Endothelial cell of umbilical vein (primary cell): ENCODE measurements around the gene DENND1A. TPM values are rescaled to one million over a fixed set of nuclear protein-coding genes. Genes with fewer than 3 reads are reported as not detected.

Experiments used
- BruUV-seq: library from RNA; stranded (reverse); fragments of 400-500 nt; replicated peaks from 2 replicates; lab custom pipeline; 2021; lab: Mats Ljungman, UMichigan
- CTCF ChIA-PET: fragments of 300-600, 350-600 bp; sonication (Branson Sonifier 250); formaldehyde crosslinking; loops from one replicate; lab custom pipeline; 2021; ENCODE audit warnings: antibody characterized with exemption, inconsistent platforms; lab: Charles Lee
- POLR2A ChIA-PET: fragments of 300-600, 350-600 bp; sonication (Branson Sonifier 250); formaldehyde crosslinking; loops from one replicate; lab custom pipeline; 2021; ENCODE audit warnings: antibody characterized with exemption, inconsistent platforms; lab: Charles Lee
- DNase-seq: peaks from one replicate; pipeline ENCODE4 v3.0.0-alpha.2; 2011; ENCODE audit warnings: low read depth, low spot score
- FAIRE-seq: peaks from 2 replicates; lab custom pipeline; 2011; peaks lifted over from hg19 to GRCh38; lab: Jason Lieb, UNC
- H2AFZ ChIP-seq: 2 replicates; pipeline ENCODE4 v1.6.0; 2012; ENCODE audit warnings: low read depth, low read length, control low read depth, inconsistent platforms
- H3K27ac ChIP-seq: 2 replicates; pipeline ENCODE4 v1.5.1; 2011; ENCODE audit warnings: low read depth, mild to moderate bottlenecking, control low read depth, low read length, moderate library complexity; ENCODE audit not compliant: insufficient read depth
- H3K27me3 ChIP-seq, 2 experiments: 2 replicates each; pipeline versions ENCODE4 v1.6.0 to v1.6.1; 2011; ENCODE audit warnings: low read length in 2 of 2, mixed read lengths in 1 of 2; ENCODE audit not compliant: control insufficient read depth in 2 of 2, insufficient read depth in 2 of 2
- H3K36me3 ChIP-seq, 2 experiments: 2 replicates in 1 of 2; 3 replicates in 1 of 2; pipeline ENCODE4 v1.5.1; 2011; ENCODE audit warnings: low read length in 2 of 2, mild to moderate bottlenecking in 1 of 2, moderate library complexity in 1 of 2; ENCODE audit not compliant: control insufficient read depth in 2 of 2, insufficient read depth in 2 of 2; ENCODE audit errors: extremely low read depth in 1 of 2
- H3K4me1 ChIP-seq: 3 replicates; pipeline ENCODE4 v1.5.1; 2011; ENCODE audit warnings: mild to moderate bottlenecking, low read length; ENCODE audit not compliant: control insufficient read depth, insufficient read depth; ENCODE audit errors: extremely low read depth
- H3K4me2 ChIP-seq: 2 replicates; pipeline ENCODE4 v1.6.1; 2011; ENCODE audit warnings: low read length, control low read depth, mixed read lengths; ENCODE audit not compliant: insufficient read depth
- H3K4me3 ChIP-seq, 3 experiments: fragments of 200-600 bp in 1 of 3; sonication (generic), shearing (Covaris generic) in 1 of 3; replicated peaks in 1 of 3; 2 replicates each; pipeline ENCODE4 v1.5.1; 2011 to 2016; ENCODE audit warnings: control low read depth in 3 of 3, low read length in 3 of 3, mild to moderate bottlenecking in 2 of 3, inconsistent platforms in 1 of 3, low read depth in 1 of 3, moderate library complexity in 1 of 3; ENCODE audit not compliant: insufficient read depth in 1 of 3
- H3K79me2 ChIP-seq: 2 replicates; pipeline ENCODE4 v1.6.0; 2012; ENCODE audit warnings: low read length, inconsistent platforms; ENCODE audit not compliant: control insufficient read depth, insufficient read depth
- H3K9ac ChIP-seq: replicated peaks from 2 replicates; pipeline ENCODE3; 2011; ENCODE audit warnings: low read length, control low read depth; ENCODE audit not compliant: insufficient read depth; ENCODE audit errors: extremely low read depth
- H3K9me1 ChIP-seq: replicated peaks from 3 replicates; pipeline ENCODE4 v1.6.0; 2011; ENCODE audit warnings: mild to moderate bottlenecking, low read length; ENCODE audit not compliant: control insufficient read depth, insufficient read depth; ENCODE audit errors: extremely low read depth
- H3K9me3 ChIP-seq: replicated peaks from 2 replicates; pipeline ENCODE4 v1.5.1; 2012; ENCODE audit warnings: low read length, inconsistent platforms; ENCODE audit not compliant: control insufficient read depth, insufficient read depth
- H4K20me1 ChIP-seq: replicated peaks from 2 replicates; pipeline ENCODE3; 2011; ENCODE audit warnings: mild to moderate bottlenecking, low read length; ENCODE audit not compliant: control insufficient read depth, insufficient read depth; ENCODE audit errors: extremely low read depth
- EZH2 ChIP-seq: IDR thresholded peaks from 2 replicates; pipeline ENCODE4 v1.6.1; 2012; ENCODE audit warnings: borderline replicate concordance, low read depth, mild to moderate bottlenecking, moderate library complexity, low read length, inconsistent platforms; ENCODE audit not compliant: severe bottlenecking
- FOS ChIP-seq: IDR thresholded peaks from 2 replicates; pipeline ENCODE4 v1.6.1; 2011; ENCODE audit warnings: mild to moderate bottlenecking, low read length, moderate library complexity, borderline replicate concordance; ENCODE audit not compliant: insufficient read depth
- GATA2 ChIP-seq: IDR thresholded peaks from 2 replicates; pipeline ENCODE4 v1.7.0; 2011; ENCODE audit warnings: low read depth, mild to moderate bottlenecking, moderate library complexity, mixed read lengths, low read length; ENCODE audit not compliant: insufficient read length, insufficient read depth
- JUN ChIP-seq: IDR thresholded peaks from 2 replicates; pipeline ENCODE4 v1.6.1; 2011; ENCODE audit warnings: borderline replicate concordance, low read depth; ENCODE audit not compliant: insufficient read length, insufficient read depth
- MYC ChIP-seq: IDR thresholded peaks from one replicate; pipeline ENCODE4 v1.6.1; 2011; ENCODE audit warnings: mild to moderate bottlenecking, low read depth, low read length
- POLR2A ChIP-seq: IDR thresholded peaks from 2 replicates; pipeline ENCODE4 v1.6.1; 2012; ENCODE audit warnings: low read depth, mild to moderate bottlenecking, control low read depth, low read length
- POLR2AphosphoS5 ChIP-seq: IDR thresholded peaks from 2 replicates; pipeline ENCODE4 v1.6.1; 2012; ENCODE audit warnings: low read depth, mild to moderate bottlenecking, control low read depth, low read length, moderate library complexity; ENCODE audit not compliant: insufficient read depth
- dilution Hi-C: fragments of 300-500 bp; cut with MboI; formaldehyde crosslinking; loops from one replicate; pipeline ENCODE4 v1.15.0; 2019; ENCODE audit warnings: low sequenced_read_pairs; ENCODE audit not compliant: extremely low pct_ligation_motif_present
- intact Hi-C: fragments of 100-400 bp; cut with micrococcal nuclease; formaldehyde crosslinking; loops from one replicate; pipeline ENCODE4 v1.10.0; 2022
- polyA plus RNA-seq, 4 experiments: library from polyadenylated mRNA; depleted of rRNA in 3 of 4; stranded (reverse) in 3 of 4; unstranded in 1 of 4; fragments of >200 nt; gene quantifications; 2 replicates each; pipeline versions ENCODE4 v1.2.1 to v1.2.3, GENCODE V29; 2011 to 2012; ENCODE audit warnings: missing spikeins in 1 of 4
- total RNA-seq: library from RNA; stranded (reverse); gene quantifications from 2 replicates; pipeline ENCODE4 v1.2.3, GENCODE V29; 2021
- TF ChIP-seq, protein P1 (sequence below), 2 donors: IDR thresholded peaks; 1 replicate in 1 of 2; 2 replicates in 1 of 2; pipeline ENCODE4 v1.5.1; 2011; ENCODE audit warnings: low read length in 2 of 2, mild to moderate bottlenecking in 2 of 2, moderate library complexity in 2 of 2, control low read depth in 1 of 2, inconsistent platforms in 1 of 2, low read depth in 1 of 2; ENCODE audit not compliant: insufficient read depth in 1 of 2; ENCODE audit errors: extremely low read depth in 1 of 2
- TF ChIP-seq, protein P2 (sequence below): IDR thresholded peaks from 2 replicates; pipeline ENCODE4 v1.6.1; 2011; ENCODE audit not compliant: insufficient read depth, insufficient read length

DENND1A gene
- total and polyA plus RNA-seq, 2 donors (not counting 3 experiments of a cell fraction or from before 2014, with no cell fraction given), result 18.5 to 24.5 TPM

GRCh38 chr9:123923884-123924283 lies 6.0 kb downstream of the DENND1A start:
- no peak for FAIRE-seq

More at GRCh38 chr9:123923884-123924283, 6.0 kb downstream of the DENND1A start:
- dilution Hi-C loops (no loop called here), intact Hi-C loops (loop anchor here (10.0 kb wide), 1 partner anchor 379 kb away; no protein-coding TSS in a partner anchor)
- TF ChIP-seq POLR2AphosphoS5, result no peak
- no peak for TF ChIP-seq MYC
- TF ChIP-seq EZH2, result no peak
- TF ChIP-seq, protein P1, sequence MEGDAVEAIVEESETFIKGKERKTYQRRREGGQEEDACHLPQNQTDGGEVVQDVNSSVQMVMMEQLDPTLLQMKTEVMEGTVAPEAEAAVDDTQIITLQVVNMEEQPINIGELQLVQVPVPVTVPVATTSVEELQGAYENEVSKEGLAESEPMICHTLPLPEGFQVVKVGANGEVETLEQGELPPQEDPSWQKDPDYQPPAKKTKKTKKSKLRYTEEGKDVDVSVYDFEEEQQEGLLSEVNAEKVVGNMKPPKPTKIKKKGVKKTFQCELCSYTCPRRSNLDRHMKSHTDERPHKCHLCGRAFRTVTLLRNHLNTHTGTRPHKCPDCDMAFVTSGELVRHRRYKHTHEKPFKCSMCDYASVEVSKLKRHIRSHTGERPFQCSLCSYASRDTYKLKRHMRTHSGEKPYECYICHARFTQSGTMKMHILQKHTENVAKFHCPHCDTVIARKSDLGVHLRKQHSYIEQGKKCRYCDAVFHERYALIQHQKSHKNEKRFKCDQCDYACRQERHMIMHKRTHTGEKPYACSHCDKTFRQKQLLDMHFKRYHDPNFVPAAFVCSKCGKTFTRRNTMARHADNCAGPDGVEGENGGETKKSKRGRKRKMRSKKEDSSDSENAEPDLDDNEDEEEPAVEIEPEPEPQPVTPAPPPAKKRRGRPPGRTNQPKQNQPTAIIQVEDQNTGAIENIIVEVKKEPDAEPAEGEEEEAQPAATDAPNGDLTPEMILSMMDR (IDR thresholded peaks at IDR 0.05; ENCODE audit: extremely low read depth in 1 of 2, insufficient read depth in 1 of 2, low read depth in 1 of 2, low read length in 2 of 2), result no peak
- no peak for TF ChIP-seq GATA2
- TF ChIP-seq FOS, result no peak
- TF ChIP-seq POLR2A, result no peak
- no peak for TF ChIP-seq JUN
- TF ChIP-seq, protein P2, sequence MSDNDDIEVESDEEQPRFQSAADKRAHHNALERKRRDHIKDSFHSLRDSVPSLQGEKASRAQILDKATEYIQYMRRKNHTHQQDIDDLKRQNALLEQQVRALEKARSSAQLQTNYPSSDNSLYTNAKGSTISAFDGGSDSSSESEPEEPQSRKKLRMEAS, result no peak
- ChIA-PET POLR2A (no interaction called here), CTCF (no interaction called here)
- Histone ChIP-seq H3K4me3 (no peak overlapping the region), H3K9ac (no peak overlapping the region), H3K27me3 (no peaks in the 10 kb centered on the region), H3K9me3 (no peaks in the 10 kb centered on the region), H3K9me1 (peaks cover 2% of the 10 kb centered on the region), H3K4me1 (peaks cover 17% of the 10 kb centered on the region), H2AFZ (no peak overlapping the region), H3K79me2 (peaks cover 15% of the 10 kb centered on the region), H3K27ac (no peak overlapping the region), H4K20me1 (peaks cover 3% of the 10 kb centered on the region), H3K4me2 (no peak overlapping the region), H3K36me3 (no peaks in the 10 kb centered on the region)
- no TSS peak for BruUV-seq
- no peak for DNase-seq
